ENCODE results near the gene PATJ.

DNA sequence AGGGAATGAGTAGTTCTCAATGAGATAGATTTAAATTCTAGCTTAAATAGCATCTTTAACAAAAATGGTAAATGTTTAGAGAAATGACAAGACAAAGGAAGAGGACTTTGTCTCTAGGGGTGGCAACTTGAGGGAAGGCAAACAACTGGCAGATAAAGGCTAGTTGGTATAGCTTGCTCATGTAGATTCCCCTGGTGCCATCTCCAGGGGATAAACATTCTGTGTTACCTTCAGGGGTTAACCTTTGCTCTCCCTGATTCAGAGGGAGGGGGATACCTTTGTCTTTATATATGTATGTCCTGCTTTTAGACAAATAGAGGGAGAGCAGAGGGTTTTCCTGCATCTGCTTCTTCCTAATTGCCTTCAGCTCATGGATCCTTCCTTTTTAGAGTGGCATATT is 298.7 kb downstream of the PATJ start:
- TF ChIP-seq, protein P1, sequence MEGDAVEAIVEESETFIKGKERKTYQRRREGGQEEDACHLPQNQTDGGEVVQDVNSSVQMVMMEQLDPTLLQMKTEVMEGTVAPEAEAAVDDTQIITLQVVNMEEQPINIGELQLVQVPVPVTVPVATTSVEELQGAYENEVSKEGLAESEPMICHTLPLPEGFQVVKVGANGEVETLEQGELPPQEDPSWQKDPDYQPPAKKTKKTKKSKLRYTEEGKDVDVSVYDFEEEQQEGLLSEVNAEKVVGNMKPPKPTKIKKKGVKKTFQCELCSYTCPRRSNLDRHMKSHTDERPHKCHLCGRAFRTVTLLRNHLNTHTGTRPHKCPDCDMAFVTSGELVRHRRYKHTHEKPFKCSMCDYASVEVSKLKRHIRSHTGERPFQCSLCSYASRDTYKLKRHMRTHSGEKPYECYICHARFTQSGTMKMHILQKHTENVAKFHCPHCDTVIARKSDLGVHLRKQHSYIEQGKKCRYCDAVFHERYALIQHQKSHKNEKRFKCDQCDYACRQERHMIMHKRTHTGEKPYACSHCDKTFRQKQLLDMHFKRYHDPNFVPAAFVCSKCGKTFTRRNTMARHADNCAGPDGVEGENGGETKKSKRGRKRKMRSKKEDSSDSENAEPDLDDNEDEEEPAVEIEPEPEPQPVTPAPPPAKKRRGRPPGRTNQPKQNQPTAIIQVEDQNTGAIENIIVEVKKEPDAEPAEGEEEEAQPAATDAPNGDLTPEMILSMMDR (IDR thresholded peaks at IDR 0.05): no peak
- no peak for TF ChIP-seq EP300 (IDR thresholded peaks at IDR 0.05)

Data from tibial nerve (tissue), 4 donors.